Measurements from ENCODE around the gene AHSA1. TPM values are rescaled to one million over a fixed set of nuclear protein-coding genes. Genes with fewer than 3 reads are reported as not detected.

The AHSA1 gene
- polyA plus RNA-seq, 10 donors, result 109 to 155 (median 131) TPM

- no peak for DNase-seq
Observed at GRCh38 chr14:77507762-77508161, 49.9 kb downstream of the AHSA1 start.

- no peak for DNase-seq
Observed at GRCh38 chr14:77508249-77508648, 50.4 kb downstream of the AHSA1 start.

GRCh38 chr14:77508876-77509275 lies 51.0 kb downstream of the AHSA1 start:
- no peak for DNase-seq

DNA sequence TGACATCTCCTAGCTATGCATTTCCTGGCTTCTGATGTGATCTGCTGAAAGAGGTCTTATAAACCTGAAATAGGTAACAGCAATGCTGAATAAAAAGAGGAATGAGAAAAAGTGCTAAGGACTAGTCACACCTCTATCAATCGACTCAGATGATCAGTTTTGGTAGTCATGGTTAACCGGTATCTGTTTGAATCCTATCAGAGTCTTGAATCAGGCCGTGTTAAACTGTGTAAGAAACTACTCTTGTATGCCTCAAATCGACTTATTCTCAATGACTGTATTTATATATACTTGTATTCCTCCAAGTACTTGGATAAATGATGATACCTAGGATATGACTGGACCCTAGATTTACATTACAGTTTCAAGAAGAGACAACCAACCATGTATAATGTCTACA lies 51.5 kb downstream of the AHSA1 start:
- DNase-seq, result no peak

GRCh38 chr14:77511486-77512162 lies 53.7 kb downstream of the AHSA1 start:
- DNase-seq, result no peak

DNA sequence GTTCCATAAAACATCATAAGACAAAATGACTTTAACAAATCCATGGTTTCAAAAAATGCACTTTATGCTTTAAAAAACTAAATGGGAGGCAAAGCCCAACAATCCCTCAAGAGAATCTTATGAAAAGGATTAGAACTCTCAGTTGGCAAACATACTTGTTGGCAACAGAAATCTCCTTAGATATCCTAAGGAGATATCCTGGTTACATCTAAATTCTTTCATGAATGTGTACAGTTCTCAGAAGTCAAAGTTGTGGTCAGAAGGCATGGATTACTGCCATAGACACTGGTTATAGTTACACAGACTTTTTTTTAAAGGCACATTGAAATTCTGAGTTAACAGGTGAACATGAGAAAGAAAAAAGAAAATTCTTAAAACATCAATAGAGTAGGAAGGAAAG lies 58.2 kb downstream of the AHSA1 start:
- no peak for DNase-seq

Other genes with a start within 250 kb of the AHSA1 start
- not detected for gene NGB, start 186.9 kb upstream of the AHSA1 start, polyA plus RNA-seq (ENCODE audit: insufficient read length in 10 of 10)
- 10 to 100 TPM; 15.3 to 34.0 (median 28.2) TPM for gene POMT2, start 137.2 kb upstream of the AHSA1 start, polyA plus RNA-seq (ENCODE audit: insufficient read length in 10 of 10)
- 10 to 100 TPM; 16.9 to 27.7 (median 21.5) TPM for gene GSTZ1, start 137.1 kb upstream of the AHSA1 start, polyA plus RNA-seq (ENCODE audit: insufficient read length in 10 of 10)
- 1 to 10 TPM; 4.2 to 8.1 (median 6.2) TPM for gene TMED8, start 81.0 kb upstream of the AHSA1 start, polyA plus RNA-seq (ENCODE audit: insufficient read length in 10 of 10)
- under 1 TPM; 0.09 to 0.75 (median 0.51) TPM for gene SAMD15, start 80.7 kb upstream of the AHSA1 start, polyA plus RNA-seq (ENCODE audit: insufficient read length in 10 of 10)
- gene NOXRED1, start 34.6 kb upstream of the AHSA1 start, polyA plus RNA-seq (ENCODE audit: insufficient read length in 10 of 10), result under 1 TPM; 0.11 to 0.68 (median 0.29) TPM
- gene VIPAS39, start 492 bp upstream of the AHSA1 start, polyA plus RNA-seq (ENCODE audit: insufficient read length in 10 of 10), result 10 to 100 TPM; 18.2 to 27.9 (median 22.3) TPM
- gene ISM2, start 40.7 kb downstream of the AHSA1 start, polyA plus RNA-seq (ENCODE audit: insufficient read length in 10 of 10), result 1 to 10 TPM in 1 of 10 donors, under 1 TPM in 7, not detected in 2; 0.09 to 1.4 (median 0.15) TPM
- 10 to 100 TPM; 13.9 to 21.8 (median 19.5) TPM for gene SPTLC2, start 158.5 kb downstream of the AHSA1 start, polyA plus RNA-seq (ENCODE audit: insufficient read length in 10 of 10)
- 10 to 100 TPM in 7 of 10 donors, 1 to 10 TPM in 3; 8.8 to 12.1 (median 10.5) TPM for gene ALKBH1, start 249.9 kb downstream of the AHSA1 start, polyA plus RNA-seq (ENCODE audit: insufficient read length in 10 of 10)